Mesendoderm (in vitro differentiated cells): ENCODE measurements around the gene SLC35A3.
A peak's percentile ranks its signal among the peaks of the same experiment; 100 is the strongest.

Source experiments
- DNase-seq: peaks from one replicate; pipeline ENCODE4 v3.0.0; 2013
- H2AK5ac ChIP-seq: 2 replicates; pipeline ENCODE4 v1.6.1; 2013; ENCODE audit warnings: low read length, inconsistent platforms
- H2BK120ac ChIP-seq: 2 replicates; pipeline ENCODE4 v1.6.1; 2013; ENCODE audit warnings: low read depth, mild to moderate bottlenecking, low read length, moderate library complexity, mixed read lengths
- H2BK15ac ChIP-seq: replicated peaks from 2 replicates; pipeline ENCODE4 v1.6.1; 2013; ENCODE audit warnings: low read depth, mild to moderate bottlenecking, moderate library complexity
- H2BK5ac ChIP-seq: 2 replicates; pipeline ENCODE4 v1.6.1; 2013; ENCODE audit warnings: low read length, inconsistent platforms
- H3K18ac ChIP-seq: 2 replicates; pipeline ENCODE4 v1.6.1; 2013; ENCODE audit warnings: mild to moderate bottlenecking, low read length, mixed read lengths
- H3K23ac ChIP-seq: one replicate; pipeline ENCODE4 v1.6.1; 2013; ENCODE audit warnings: low read length
- H3K27ac ChIP-seq: 2 replicates; pipeline ENCODE4 v1.5.1; 2013; ENCODE audit warnings: low read depth, mild to moderate bottlenecking, inconsistent platforms, low read length, moderate library complexity
- H3K27me3 ChIP-seq: 2 replicates; pipeline ENCODE4 v1.6.1; 2013; ENCODE audit warnings: low read length, control low read depth, mild to moderate bottlenecking, inconsistent platforms; ENCODE audit not compliant: insufficient read depth, poor library complexity
- H3K36me3 ChIP-seq: 2 replicates; pipeline ENCODE4 v1.6.1; 2013; ENCODE audit warnings: low read length, inconsistent platforms; ENCODE audit not compliant: control insufficient read depth, insufficient read depth
- H3K4ac ChIP-seq: one replicate; pipeline ENCODE4 v1.6.1; 2013; ENCODE audit warnings: low read depth, mild to moderate bottlenecking, low read length, moderate library complexity
- H3K4me1 ChIP-seq: 2 replicates; pipeline ENCODE4 v1.6.1; 2013; ENCODE audit warnings: low read depth, low read length, inconsistent platforms; ENCODE audit not compliant: control insufficient read depth
- H3K4me2 ChIP-seq: 2 replicates; pipeline ENCODE4 v1.6.1; 2013; ENCODE audit warnings: low read length
- H3K4me3 ChIP-seq: 2 replicates; pipeline ENCODE4 v1.5.1; 2013; ENCODE audit warnings: mild to moderate bottlenecking, low read length
- H3K56ac ChIP-seq: one replicate; pipeline ENCODE4 v1.6.1; 2013; ENCODE audit warnings: low read length
- H3K79me1 ChIP-seq: 2 replicates; pipeline ENCODE4 v1.6.1; 2013; ENCODE audit warnings: low read length, inconsistent platforms
- H3K79me2 ChIP-seq: 2 replicates; pipeline ENCODE4 v1.6.1; 2013; ENCODE audit warnings: mild to moderate bottlenecking, low read length; ENCODE audit not compliant: control insufficient read depth, insufficient read depth
- H3K9ac ChIP-seq: 2 replicates; pipeline ENCODE4 v1.6.1; 2013; ENCODE audit warnings: low read length, inconsistent platforms
- H4K5ac ChIP-seq: one replicate; pipeline ENCODE4 v1.6.1; 2013; ENCODE audit warnings: low read length
- H4K8ac ChIP-seq: one replicate; pipeline ENCODE4 v1.6.1; 2013; ENCODE audit warnings: low read depth, mild to moderate bottlenecking, control low read depth, low read length, moderate library complexity
- WGBS: extraction: QIAGEN DNeasy Blood & Tissue Kit; methylation state at CpG from one replicate; pipeline ENCODE4 v1.1.7; 2013; ENCODE audit warnings: low lambda C conversion rate, missing lambda C conversion rate; ENCODE audit not compliant: insufficient coverage; ENCODE audit errors: extremely low coverage; 5-methylcytosine and 5-hydroxymethylcytosine counted together

The SLC35A3 gene

GRCh38 chr1:99943223-99943794, 26.5 kb upstream of the SLC35A3 start:
- Histone ChIP-seq H3K18ac (peak overlapping the region; percentile 72), H3K23ac (no peak overlapping the region), H3K4me2 (no peak overlapping the region), H3K9ac (no peak overlapping the region), H3K79me1 (no peaks in the 10 kb centered on the region), H3K4me3 (no peak overlapping the region), H2BK120ac (no peak overlapping the region), H3K79me2 (no peaks in the 10 kb centered on the region), H3K4me1 (no peaks in the 10 kb centered on the region), H4K8ac (no peak overlapping the region), H3K4ac (no peak overlapping the region), H2AK5ac (peak overlapping the region; percentile 3), H2BK5ac (peak overlapping the region; percentile 49), H3K36me3 (no peaks in the 10 kb centered on the region), H3K27ac (peak overlapping the region; percentile 94), H4K5ac (no peak overlapping the region), H3K56ac (peak overlapping the region; percentile 59), H2BK15ac (no peak overlapping the region), H3K27me3 (no peaks in the 10 kb centered on the region)
- no CpG with 5 or more reads among the region's 7 CpGs for WGBS
- peak; percentile 70 for DNase-seq

GRCh38 chr1:99944192-99944591, 25.6 kb upstream of the SLC35A3 start:
- Histone ChIP-seq H3K79me1 (no peaks in the 10 kb centered on the region), H3K4me1 (no peaks in the 10 kb centered on the region), H3K4me3 (no peak overlapping the region), H3K79me2 (no peaks in the 10 kb centered on the region), H4K5ac (peak overlapping the region; percentile 21), H3K27ac (peak overlapping the region; percentile 94), H3K36me3 (no peaks in the 10 kb centered on the region), H3K27me3 (no peaks in the 10 kb centered on the region), H2BK15ac (no peak overlapping the region), H4K8ac (no peak overlapping the region), H3K18ac (peak overlapping the region; percentile 94), H3K56ac (peak overlapping the region; percentile 49), H2AK5ac (no peak overlapping the region), H2BK120ac (peak overlapping the region; percentile 61), H3K23ac (no peak overlapping the region), H3K4me2 (no peak overlapping the region), H3K9ac (peak overlapping the region; percentile 41), H2BK5ac (peak overlapping the region; percentile 79), H3K4ac (peak overlapping the region; percentile 56)
- no CpG with 5 or more reads among the region's 1 CpG for WGBS
- DNase-seq: peak; percentile 58

- no CpG with 5 or more reads among the region's 1 CpG for WGBS
These were observed 24.6 kb upstream of the SLC35A3 start for GRCh38 chr1:99945174-99945573.

GRCh38 chr1:99950486-99950885, 19.3 kb upstream of the SLC35A3 start:
- no peak overlapping the region for H3K4ac ChIP-seq
- no peak overlapping the region for H2AK5ac ChIP-seq
- no peaks in the 10 kb centered on the region for H3K27me3 ChIP-seq
- H3K27ac ChIP-seq: peak overlapping the region; percentile 75
- H3K9ac ChIP-seq: no peak overlapping the region
- no peaks in the 10 kb centered on the region for H3K79me2 ChIP-seq
- no peaks in the 10 kb centered on the region for H3K4me1 ChIP-seq
- no peak overlapping the region for H3K4me2 ChIP-seq
- H3K4me3 ChIP-seq: no peak overlapping the region
- peak overlapping the region; percentile 18 for H3K18ac ChIP-seq
- peak; percentile 88 for DNase-seq
- H3K56ac ChIP-seq: peak overlapping the region; percentile 44
- H4K8ac ChIP-seq: no peak overlapping the region
- H2BK120ac ChIP-seq: peak overlapping the region; percentile 90
- H3K79me1 ChIP-seq: no peaks in the 10 kb centered on the region
- H3K23ac ChIP-seq: no peak overlapping the region
- no CpG with 5 or more reads among the region's 3 CpGs for WGBS
- H3K36me3 ChIP-seq: no peaks in the 10 kb centered on the region
- no peak overlapping the region for H2BK5ac ChIP-seq
- no peak overlapping the region for H2BK15ac ChIP-seq
- H4K5ac ChIP-seq: no peak overlapping the region

More at GRCh38 chr1:99945174-99945573, 24.6 kb upstream of the SLC35A3 start:
- Histone ChIP-seq H4K5ac (no peak overlapping the region), H3K56ac (no peak overlapping the region), H3K18ac (peak overlapping the region; percentile 61), H3K23ac (no peak overlapping the region), H2BK15ac (no peak overlapping the region), H3K4me3 (no peak overlapping the region), H3K79me1 (no peaks in the 10 kb centered on the region), H4K8ac (peak overlapping the region; percentile 6), H3K36me3 (no peaks in the 10 kb centered on the region), H3K4ac (no peak overlapping the region), H2BK120ac (peak overlapping the region; percentile 24), H3K27me3 (no peaks in the 10 kb centered on the region), H3K27ac (peak overlapping the region; percentile 46), H2BK5ac (peak overlapping the region; percentile 21), H3K79me2 (no peaks in the 10 kb centered on the region), H2AK5ac (no peak overlapping the region), H3K9ac (no peak overlapping the region), H3K4me2 (no peak overlapping the region), H3K4me1 (no peaks in the 10 kb centered on the region)
- no peak for DNase-seq

GRCh38 chr1:99952522-99952921, 17.3 kb upstream of the SLC35A3 start:
- Histone ChIP-seq H3K4ac (no peak overlapping the region), H2BK5ac (no peak overlapping the region), H3K36me3 (no peaks in the 10 kb centered on the region), H3K23ac (no peak overlapping the region), H3K4me1 (no peaks in the 10 kb centered on the region), H3K4me3 (no peak overlapping the region), H4K8ac (no peak overlapping the region), H4K5ac (no peak overlapping the region), H3K79me1 (no peaks in the 10 kb centered on the region), H3K9ac (no peak overlapping the region), H3K4me2 (no peak overlapping the region), H2AK5ac (no peak overlapping the region), H3K27ac (no peak overlapping the region), H3K18ac (no peak overlapping the region), H3K79me2 (no peaks in the 10 kb centered on the region), H3K56ac (no peak overlapping the region), H2BK15ac (no peak overlapping the region), H3K27me3 (no peaks in the 10 kb centered on the region), H2BK120ac (no peak overlapping the region)
- WGBS: no CpG with 5 or more reads among the region's 1 CpG
- DNase-seq: no peak

GRCh38 chr1:99955375-99955774, 14.4 kb upstream of the SLC35A3 start:
- WGBS: no CpG with 5 or more reads among the region's 3 CpGs
- H3K4me1 ChIP-seq: no peaks in the 10 kb centered on the region
- H3K4ac ChIP-seq: no peak overlapping the region
- no peak overlapping the region for H2AK5ac ChIP-seq
- no peak overlapping the region for H4K8ac ChIP-seq
- no peaks in the 10 kb centered on the region for H3K79me1 ChIP-seq
- H3K56ac ChIP-seq: no peak overlapping the region
- no peak overlapping the region for H2BK120ac ChIP-seq
- H3K18ac ChIP-seq: no peak overlapping the region
- H3K9ac ChIP-seq: no peak overlapping the region
- no peak overlapping the region for H3K4me3 ChIP-seq
- no peak overlapping the region for H3K23ac ChIP-seq
- no peak overlapping the region for H3K4me2 ChIP-seq
- no peak overlapping the region for H4K5ac ChIP-seq
- no peak overlapping the region for H2BK15ac ChIP-seq
- no peak overlapping the region for H2BK5ac ChIP-seq
- no peaks in the 10 kb centered on the region for H3K36me3 ChIP-seq
- H3K27me3 ChIP-seq: no peaks in the 10 kb centered on the region
- H3K79me2 ChIP-seq: no peaks in the 10 kb centered on the region
- H3K27ac ChIP-seq: no peak overlapping the region
- no peak for DNase-seq
